MM.1S (cell line): Measurements from ENCODE around the gene PTPRC.

Experiments used
- DNase-seq: peaks from one replicate; pipeline ENCODE4 v3.0.0-alpha.2; 2015
- H2AFZ ChIP-seq: fragments of 300-600 bp; sonication (generic); 2 replicates; pipeline ENCODE4 v1.6.0; 2016; ENCODE audit warnings: antibody characterized with exemption, low read length
- H3F3A ChIP-seq: fragments of 300-600 bp; sonication (generic); 2 replicates; pipeline ENCODE4 v1.6.1; 2016; ENCODE audit warnings: mild to moderate bottlenecking, antibody characterized with exemption, low read length, moderate library complexity, mixed read lengths; ENCODE audit not compliant: insufficient read depth
- H3K27ac ChIP-seq: fragments of 300-600 bp; sonication (generic); 2 replicates; pipeline ENCODE4 v1.5.1; 2016; ENCODE audit warnings: mild to moderate bottlenecking, low read length
- H3K27me3 ChIP-seq: fragments of 300-600 bp; sonication (generic); replicated peaks from 2 replicates; pipeline ENCODE4 v1.6.0; 2016; ENCODE audit warnings: low read length; ENCODE audit not compliant: insufficient read depth
- H3K36me3 ChIP-seq: fragments of 300-600 bp; sonication (generic); replicated peaks from 2 replicates; pipeline ENCODE4 v1.6.1; 2016; ENCODE audit warnings: mild to moderate bottlenecking, low read length, mixed read lengths; ENCODE audit not compliant: insufficient read depth
- H3K4me1 ChIP-seq: fragments of 300-600 bp; sonication (generic); 2 replicates; pipeline ENCODE4 v1.6.1; 2016; ENCODE audit warnings: low read length, mixed read lengths
- H3K4me2 ChIP-seq: fragments of 300-600 bp; sonication (generic); 2 replicates; pipeline ENCODE4 v1.6.0; 2016; ENCODE audit warnings: low read depth, low read length
- H3K4me3 ChIP-seq: fragments of 300-600 bp; sonication (generic); 2 replicates; pipeline ENCODE4 v1.5.1; 2016; ENCODE audit warnings: low read length, mixed read lengths
- H3K79me2 ChIP-seq: fragments of 300-600 bp; sonication (generic); 2 replicates; pipeline ENCODE4 v1.6.1; 2016; ENCODE audit warnings: mixed run types, low read length, mixed read lengths
- H3K9ac ChIP-seq: fragments of 300-600 bp; sonication (generic); 2 replicates; pipeline ENCODE4 v1.6.1; 2016; ENCODE audit warnings: low read length, mixed read lengths
- H3K9me2 ChIP-seq: fragments of 300-600 bp; sonication (generic); replicated peaks from 2 replicates; pipeline ENCODE4 v1.6.1; 2016; ENCODE audit warnings: mild to moderate bottlenecking, low read length, mixed read lengths; ENCODE audit not compliant: insufficient read depth
- H3K9me3 ChIP-seq: fragments of 300-600 bp; sonication (generic); replicated peaks from 2 replicates; pipeline ENCODE4 v1.6.1; 2016; ENCODE audit warnings: mild to moderate bottlenecking, low read length, mixed read lengths; ENCODE audit not compliant: insufficient read depth
- H4K20me1 ChIP-seq: fragments of 300-600 bp; sonication (generic); 2 replicates; pipeline ENCODE4 v1.6.1; 2016; ENCODE audit warnings: mild to moderate bottlenecking, low read length, moderate library complexity, mixed read lengths; ENCODE audit not compliant: insufficient read depth
- EZH2 ChIP-seq: fragments of 300-600 bp; sonication (generic); optimal IDR thresholded peaks from 2 replicates; pipeline ENCODE3; 2017; ENCODE audit warnings: low read depth, mild to moderate bottlenecking, antibody characterized with exemption, low read length, mixed read lengths
- EZH2phosphoT487 ChIP-seq: fragments of 300-600 bp; sonication (generic); IDR thresholded peaks from 2 replicates; pipeline ENCODE4 v1.6.1; 2018; ENCODE audit warnings: antibody characterized with exemption, low read length
- TF ChIP-seq, protein P1 (sequence below): fragments of 300-600 bp; sonication (generic); IDR thresholded peaks from 2 replicates; pipeline ENCODE4 v1.5.1; 2016; ENCODE audit warnings: antibody characterized with exemption, low read length, mixed read lengths

Gene PTPRC

DNA sequence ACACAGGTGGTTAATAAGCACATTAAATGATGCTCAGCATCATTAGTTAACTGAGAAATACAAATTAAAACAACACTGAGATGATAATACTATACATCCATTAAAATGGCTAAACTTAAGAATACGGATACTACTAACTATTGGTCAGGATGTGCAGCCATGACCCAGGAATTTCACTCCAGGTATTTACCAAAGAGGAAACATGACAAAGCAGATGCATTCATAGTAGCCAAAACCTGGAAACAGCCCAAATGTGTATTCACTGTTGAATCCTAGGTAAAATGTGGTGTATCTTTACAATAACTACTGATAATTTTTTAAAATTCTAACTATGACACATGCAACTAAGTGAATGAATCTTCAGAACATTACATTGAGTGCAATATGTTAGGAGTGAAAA lies 73.0 kb downstream of the PTPRC start:
- H3K27ac ChIP-seq = no peak overlapping the region
- no peaks in the 10 kb centered on the region for H3F3A ChIP-seq
- no peaks in the 10 kb centered on the region for H4K20me1 ChIP-seq
- H3K9me2 ChIP-seq = no peaks in the 10 kb centered on the region
- no peaks in the 10 kb centered on the region for H3K79me2 ChIP-seq
- no peak for TF ChIP-seq EZH2phosphoT487
- no peak for TF ChIP-seq EZH2
- TF ChIP-seq, protein P1, sequence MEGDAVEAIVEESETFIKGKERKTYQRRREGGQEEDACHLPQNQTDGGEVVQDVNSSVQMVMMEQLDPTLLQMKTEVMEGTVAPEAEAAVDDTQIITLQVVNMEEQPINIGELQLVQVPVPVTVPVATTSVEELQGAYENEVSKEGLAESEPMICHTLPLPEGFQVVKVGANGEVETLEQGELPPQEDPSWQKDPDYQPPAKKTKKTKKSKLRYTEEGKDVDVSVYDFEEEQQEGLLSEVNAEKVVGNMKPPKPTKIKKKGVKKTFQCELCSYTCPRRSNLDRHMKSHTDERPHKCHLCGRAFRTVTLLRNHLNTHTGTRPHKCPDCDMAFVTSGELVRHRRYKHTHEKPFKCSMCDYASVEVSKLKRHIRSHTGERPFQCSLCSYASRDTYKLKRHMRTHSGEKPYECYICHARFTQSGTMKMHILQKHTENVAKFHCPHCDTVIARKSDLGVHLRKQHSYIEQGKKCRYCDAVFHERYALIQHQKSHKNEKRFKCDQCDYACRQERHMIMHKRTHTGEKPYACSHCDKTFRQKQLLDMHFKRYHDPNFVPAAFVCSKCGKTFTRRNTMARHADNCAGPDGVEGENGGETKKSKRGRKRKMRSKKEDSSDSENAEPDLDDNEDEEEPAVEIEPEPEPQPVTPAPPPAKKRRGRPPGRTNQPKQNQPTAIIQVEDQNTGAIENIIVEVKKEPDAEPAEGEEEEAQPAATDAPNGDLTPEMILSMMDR = no peak
- no peak overlapping the region for H2AFZ ChIP-seq
- no peaks in the 10 kb centered on the region for H3K27me3 ChIP-seq
- DNase-seq = no peak
- H3K36me3 ChIP-seq = no peaks in the 10 kb centered on the region
- no peak overlapping the region for H3K4me2 ChIP-seq
- no peak overlapping the region for H3K9ac ChIP-seq
- no peak overlapping the region for H3K4me3 ChIP-seq
- H3K9me3 ChIP-seq = no peaks in the 10 kb centered on the region
- H3K4me1 ChIP-seq = no peaks in the 10 kb centered on the region

DNA sequence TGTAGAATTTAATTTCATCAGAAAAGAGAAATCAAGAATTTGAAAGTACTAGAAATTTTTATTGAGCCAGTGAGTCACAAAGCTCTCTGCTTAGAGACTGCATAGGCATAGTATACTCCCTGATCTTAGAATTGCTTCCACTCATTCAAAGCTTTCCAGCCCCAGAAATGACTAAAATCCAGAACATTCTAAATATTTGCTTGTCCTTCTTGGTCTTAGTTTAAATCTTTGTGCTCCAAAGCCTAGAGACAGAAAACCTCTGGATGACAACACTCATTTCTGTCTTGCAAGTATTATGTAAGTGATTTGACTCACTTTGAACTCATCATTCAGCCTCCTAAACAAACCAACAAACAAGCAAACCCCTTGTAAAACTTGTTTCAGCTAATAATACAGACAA lies 74.2 kb downstream of the PTPRC start:
- Histone ChIP-seq H3K9me3 (no peaks in the 10 kb centered on the region), H3K27me3 (no peaks in the 10 kb centered on the region), H3K9me2 (no peaks in the 10 kb centered on the region), H3K4me3 (no peak overlapping the region), H2AFZ (no peak overlapping the region), H3K4me2 (no peak overlapping the region), H3K36me3 (no peaks in the 10 kb centered on the region), H4K20me1 (no peaks in the 10 kb centered on the region), H3F3A (no peaks in the 10 kb centered on the region), H3K27ac (no peak overlapping the region), H3K79me2 (no peaks in the 10 kb centered on the region), H3K9ac (no peak overlapping the region), H3K4me1 (no peaks in the 10 kb centered on the region)
- no peak for TF ChIP-seq EZH2
- TF ChIP-seq, protein P1 = no peak
- TF ChIP-seq EZH2phosphoT487 = no peak
- DNase-seq = no peak

DNA sequence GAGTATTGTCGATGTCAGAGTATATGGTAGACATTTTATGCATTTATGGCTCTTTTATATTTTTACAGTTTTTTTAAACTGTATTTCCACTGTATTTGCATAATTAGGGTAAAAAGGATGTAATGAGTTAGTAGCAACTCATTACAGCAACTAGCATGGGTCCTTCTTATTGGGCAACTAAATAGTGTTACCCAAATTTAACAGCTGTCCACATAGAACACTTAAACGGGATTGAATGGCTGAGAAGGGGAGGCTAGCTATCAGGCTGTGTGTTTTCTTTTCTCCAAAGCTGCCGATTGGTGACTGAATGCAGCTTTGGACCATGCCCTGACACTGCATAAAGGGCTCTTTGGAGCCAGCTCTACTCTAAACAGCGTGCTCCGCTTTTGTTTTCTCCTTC lies 75.4 kb downstream of the PTPRC start:
- no peak overlapping the region for H3K27ac ChIP-seq

More for the DNA sequence above, 75.4 kb downstream of the PTPRC start:
- Histone ChIP-seq H3K27me3 (no peaks in the 10 kb centered on the region), H3K4me3 (no peak overlapping the region), H2AFZ (no peak overlapping the region), H3F3A (no peaks in the 10 kb centered on the region), H3K79me2 (no peaks in the 10 kb centered on the region), H3K4me1 (no peaks in the 10 kb centered on the region), H3K9me3 (no peaks in the 10 kb centered on the region), H3K36me3 (no peaks in the 10 kb centered on the region), H4K20me1 (no peaks in the 10 kb centered on the region), H3K4me2 (no peak overlapping the region), H3K9me2 (no peaks in the 10 kb centered on the region), H3K9ac (no peak overlapping the region)
- TF ChIP-seq, protein P1 = no peak
- TF ChIP-seq EZH2phosphoT487 (no peak), EZH2 (no peak)
- no peak for DNase-seq
